ENCODE data around the gene MAJIN.

DNA sequence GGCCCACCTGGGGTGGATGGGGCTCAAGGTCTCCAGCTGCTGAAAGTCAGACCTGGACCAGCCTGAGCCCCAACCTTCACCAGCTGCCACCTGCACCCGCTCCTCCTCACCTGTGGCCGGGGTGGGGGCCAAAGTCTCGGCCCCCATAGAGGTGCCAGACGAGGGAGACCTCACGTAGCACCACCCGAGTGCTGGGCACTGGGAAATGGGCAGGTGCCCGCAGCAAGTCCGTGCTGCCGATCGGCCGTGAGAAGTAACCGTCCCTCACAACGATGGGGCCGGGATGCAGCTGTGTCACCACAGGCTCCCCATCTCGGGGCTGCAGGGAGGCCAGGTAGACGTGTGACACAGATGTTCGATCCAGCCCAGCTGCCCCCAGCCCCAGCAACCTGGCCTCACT, 71.1 kb downstream of the MAJIN start:
- TF ChIP-seq, protein P1, sequence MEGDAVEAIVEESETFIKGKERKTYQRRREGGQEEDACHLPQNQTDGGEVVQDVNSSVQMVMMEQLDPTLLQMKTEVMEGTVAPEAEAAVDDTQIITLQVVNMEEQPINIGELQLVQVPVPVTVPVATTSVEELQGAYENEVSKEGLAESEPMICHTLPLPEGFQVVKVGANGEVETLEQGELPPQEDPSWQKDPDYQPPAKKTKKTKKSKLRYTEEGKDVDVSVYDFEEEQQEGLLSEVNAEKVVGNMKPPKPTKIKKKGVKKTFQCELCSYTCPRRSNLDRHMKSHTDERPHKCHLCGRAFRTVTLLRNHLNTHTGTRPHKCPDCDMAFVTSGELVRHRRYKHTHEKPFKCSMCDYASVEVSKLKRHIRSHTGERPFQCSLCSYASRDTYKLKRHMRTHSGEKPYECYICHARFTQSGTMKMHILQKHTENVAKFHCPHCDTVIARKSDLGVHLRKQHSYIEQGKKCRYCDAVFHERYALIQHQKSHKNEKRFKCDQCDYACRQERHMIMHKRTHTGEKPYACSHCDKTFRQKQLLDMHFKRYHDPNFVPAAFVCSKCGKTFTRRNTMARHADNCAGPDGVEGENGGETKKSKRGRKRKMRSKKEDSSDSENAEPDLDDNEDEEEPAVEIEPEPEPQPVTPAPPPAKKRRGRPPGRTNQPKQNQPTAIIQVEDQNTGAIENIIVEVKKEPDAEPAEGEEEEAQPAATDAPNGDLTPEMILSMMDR (conservative IDR thresholded peaks at IDR 0.05; ENCODE audit: low read length) = no peak
- TF ChIP-seq EZH2phosphoT487 (IDR thresholded peaks at IDR 0.05; ENCODE audit: borderline replicate concordance, low read depth, low read length) = no peak
